Adrenal gland (tissue), 12 donors: Measurements from ENCODE around the gene ASCL2. TPM values are rescaled to one million over a fixed set of nuclear protein-coding genes. Genes with fewer than 3 reads are reported as not detected.

Experiments used
- DNase-seq, 7 donors: peaks; one replicate each; pipeline ENCODE4 v3.0.0-alpha.2; 2019 to 2020
- H3K27ac ChIP-seq, 5 donors: fragments of 200-600 bp; sonication (generic) in 4 of 5; 1 replicate in 3 of 5; 2 replicates in 2 of 5; pipeline versions ENCODE4 v1.5.1 to v1.8.0; 2016 to 2020; ENCODE audit warnings: mild to moderate bottlenecking in 1 of 5
- H3K27me3 ChIP-seq: fragments of 200-600 bp; 2 replicates; pipeline ENCODE4 v1.8.0; 2021
- H3K36me3 ChIP-seq, 2 donors: fragments of 200-600 bp; replicated peaks in 1 of 2; 1 replicate in 1 of 2; 2 replicates in 1 of 2; pipeline versions ENCODE4 v1.5.1 to v1.8.0; 2018 to 2022
- H3K4me1 ChIP-seq, 2 donors: fragments of 200-600 bp; replicated peaks in 1 of 2; 1 replicate in 1 of 2; 2 replicates in 1 of 2; pipeline versions ENCODE4 v1.5.1 to v1.8.0; 2018 to 2021
- H3K4me3 ChIP-seq, 4 donors: fragments of 200-600 bp; sonication (generic) in 3 of 4; one replicate each; pipeline ENCODE4 v1.5.1; 2016 to 2018
- H3K9me3 ChIP-seq, 3 donors: fragments of 200-600 bp; sonication (generic) in 1 of 3; replicated peaks in 1 of 3; 1 replicate in 2 of 3; 2 replicates in 1 of 3; pipeline versions ENCODE4 v1.5.1 to v1.8.0; 2016 to 2021
- POLR2A ChIP-seq, 2 donors: fragments of 450-650 bp; IDR thresholded peaks; one replicate each; pipeline ENCODE4 v1.6.1; 2017; ENCODE audit warnings: antibody characterized with exemption in 2 of 2, mild to moderate bottlenecking in 2 of 2, moderate library complexity in 1 of 2
- WGBS, 4 donors: extraction: QIAGEN DNeasy Blood & Tissue Kit in 2 of 4; methylation state at CpG; one replicate each; pipeline versions ENCODE4 v1.1.5 to v1.1.7; 2013 to 2017; 5-methylcytosine and 5-hydroxymethylcytosine counted together
- intact Hi-C, 2 donors: fragments of 100-400 bp; cut with DNase I; formaldehyde crosslinking; loops; one replicate each; pipeline versions ENCODE4 v1.14.1 to v1.15.0; 2022 to 2023
- polyA plus RNA-seq, 3 donors: library from polyadenylated mRNA; stranded (reverse); fragments of 200-250 nt in 2 of 3; fragments of 350-450 nt in 1 of 3; fragmentation: Illumina TruSeq in 1 of 3; extraction: RNeasy Lipid Tissue Mini Kit (QIAGEN cat#74804) in 1 of 3; gene quantifications; one replicate each; pipeline ENCODE4 v1.2.3, GENCODE V29; 2013 to 2014
- total RNA-seq, 9 donors: library from RNA; depleted of rRNA in 4 of 9; stranded (reverse); fragments of >200 nt in 4 of 9; fragments of 120-200 nt in 1 of 9; fragmentation: NEBNext Ultra II Directional in 1 of 9; extraction: Animal tissue kit (Norgen Biotek cat#: 25700) in 1 of 9; gene quantifications; one replicate each; pipeline versions ENCODE4 v1.1.0 to v1.2.4, GENCODE V29; 2013 to 2023
- TF ChIP-seq, protein P1 (sequence below), 6 experiments: fragments of 450-650 bp in 4 of 6; fragments of 200-600 bp in 2 of 6; sonication (generic) in 1 of 6; IDR thresholded peaks; 1 replicate in 5 of 6; 2 replicates in 1 of 6; pipeline versions ENCODE4 v1.5.1 to v1.8.0; 2016 to 2021; ENCODE audit warnings: antibody characterized with exemption in 6 of 6, mild to moderate bottlenecking in 2 of 6, moderate library complexity in 1 of 6
- donor health status: healthy with polysubstance abuse.
- donor health status: Bipolar disorder and iron deficiency.
- donor health status: DM: yes; HTN: yes; CAD: no.
- donor health status: DM: no; HTN: no; CAD: no.
- donor health status: DM: no; HTN: no; CAD: no.
- donor health status: DM: yes; HTN: yes; CAD: no.

ASCL2 gene
- total and polyA plus RNA-seq, 12 donors, result 0.11 to 2.2 (median 0.77) TPM; not detected in 2

DNA sequence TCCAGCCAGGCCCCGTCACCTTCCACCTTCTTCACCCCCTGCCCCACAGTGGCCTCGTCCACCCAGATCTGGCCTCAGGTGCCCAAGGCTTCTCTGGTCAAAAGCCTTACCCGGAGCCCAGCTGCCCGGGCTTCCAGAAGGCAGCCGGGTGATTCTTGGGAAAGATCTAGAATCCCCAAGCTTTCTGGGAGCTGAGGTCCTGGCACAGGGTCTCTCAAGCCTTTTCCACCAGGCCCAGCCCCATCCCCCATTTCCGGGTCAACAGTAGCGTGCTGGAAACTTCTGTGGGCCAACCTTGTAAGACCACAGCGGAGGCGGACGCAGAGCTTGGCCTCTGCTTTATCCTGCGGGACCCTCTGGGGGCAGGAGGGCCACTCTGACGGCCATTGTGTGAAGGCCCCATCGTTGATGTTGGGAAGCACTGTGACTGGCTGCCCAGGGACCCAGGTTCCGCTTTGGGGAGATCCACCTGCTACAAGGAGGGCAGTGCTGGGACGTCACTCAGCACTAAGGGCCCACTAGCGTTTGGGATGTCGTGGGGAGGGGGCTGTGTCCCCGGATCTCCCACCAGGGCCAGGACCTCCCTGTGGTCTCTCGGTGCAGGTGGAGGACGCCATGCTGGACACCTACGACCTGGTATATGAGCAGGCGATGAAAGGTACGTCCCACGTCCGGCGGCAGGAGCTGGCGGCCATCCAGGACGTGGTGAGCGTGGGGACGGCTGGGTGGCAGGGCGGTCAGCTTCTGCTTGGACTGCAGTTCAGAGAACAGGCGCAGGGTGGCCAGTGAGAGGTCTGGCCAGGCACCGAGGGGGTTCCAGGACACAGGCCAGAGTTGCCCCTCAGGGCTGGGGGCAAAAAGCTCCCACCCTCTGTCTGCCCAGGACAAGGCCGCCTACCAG is 42.9 kb upstream of the ASCL2 start:
- Histone ChIP-seq H3K36me3 (no peaks in the 10 kb centered on the region), H3K9me3 (no peaks in the 10 kb centered on the region), H3K4me1 (peaks cover 9 to 14% of the 10 kb centered on the region in 2 donors), H3K27me3 (no peaks in the 10 kb centered on the region), H3K4me3 (no peak overlapping the region), H3K27ac (no peak overlapping the region)
- TF ChIP-seq POLR2A (IDR thresholded peaks at IDR 0.05), result no peak
- TF ChIP-seq, protein P1, sequence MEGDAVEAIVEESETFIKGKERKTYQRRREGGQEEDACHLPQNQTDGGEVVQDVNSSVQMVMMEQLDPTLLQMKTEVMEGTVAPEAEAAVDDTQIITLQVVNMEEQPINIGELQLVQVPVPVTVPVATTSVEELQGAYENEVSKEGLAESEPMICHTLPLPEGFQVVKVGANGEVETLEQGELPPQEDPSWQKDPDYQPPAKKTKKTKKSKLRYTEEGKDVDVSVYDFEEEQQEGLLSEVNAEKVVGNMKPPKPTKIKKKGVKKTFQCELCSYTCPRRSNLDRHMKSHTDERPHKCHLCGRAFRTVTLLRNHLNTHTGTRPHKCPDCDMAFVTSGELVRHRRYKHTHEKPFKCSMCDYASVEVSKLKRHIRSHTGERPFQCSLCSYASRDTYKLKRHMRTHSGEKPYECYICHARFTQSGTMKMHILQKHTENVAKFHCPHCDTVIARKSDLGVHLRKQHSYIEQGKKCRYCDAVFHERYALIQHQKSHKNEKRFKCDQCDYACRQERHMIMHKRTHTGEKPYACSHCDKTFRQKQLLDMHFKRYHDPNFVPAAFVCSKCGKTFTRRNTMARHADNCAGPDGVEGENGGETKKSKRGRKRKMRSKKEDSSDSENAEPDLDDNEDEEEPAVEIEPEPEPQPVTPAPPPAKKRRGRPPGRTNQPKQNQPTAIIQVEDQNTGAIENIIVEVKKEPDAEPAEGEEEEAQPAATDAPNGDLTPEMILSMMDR (IDR thresholded peaks at IDR 0.05), result no peak
- intact Hi-C loops, result loop anchor here (5.0 to 10.0 kb wide), 2 partner anchors 54 to 212 kb away; no protein-coding TSS in a partner anchor
- DNase-seq, result no peak
- 88 to 92% (median 89%) methylated on average over 24 to 34 of the region's 34 CpGs for WGBS, 4 donors

DNA sequence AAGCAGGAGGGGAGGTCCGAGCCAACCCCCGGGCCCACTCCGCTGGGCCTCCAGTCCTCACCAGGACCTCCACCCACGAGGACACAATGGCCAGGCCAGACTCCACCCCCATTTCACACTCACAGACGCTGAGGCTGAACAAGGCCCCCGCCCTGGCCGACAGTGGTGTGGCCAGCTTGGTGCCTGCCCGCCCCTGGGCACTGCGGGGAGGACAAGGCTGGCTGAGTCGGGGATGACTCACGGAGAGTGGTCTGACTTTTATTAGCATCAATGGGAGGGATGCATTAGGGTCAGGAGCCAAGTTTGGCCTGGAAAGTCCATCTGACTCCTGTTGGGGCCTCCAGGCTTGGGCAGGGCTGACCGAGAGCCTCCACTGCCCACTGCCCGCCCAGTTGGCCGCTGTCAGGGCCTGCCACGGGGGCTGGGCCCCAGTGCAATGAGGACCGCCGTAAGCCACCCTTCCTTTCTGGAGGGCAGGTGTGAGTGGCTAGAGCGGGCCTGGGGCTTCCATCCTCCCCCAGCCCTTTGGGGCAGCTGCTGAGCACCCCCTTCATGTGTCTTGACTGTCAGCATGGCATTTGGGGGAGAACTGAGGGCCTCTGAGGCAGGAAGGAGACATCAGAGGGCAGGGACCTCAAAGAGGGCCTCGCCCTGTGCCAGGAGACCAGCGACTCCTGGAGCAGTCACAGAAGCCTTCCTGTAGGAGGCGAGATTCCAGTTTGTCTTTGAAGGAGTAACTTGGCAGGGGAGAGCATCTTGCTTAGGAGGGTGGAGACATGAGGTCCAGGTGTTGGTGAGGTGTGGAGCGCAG is 42.0 kb upstream of the ASCL2 start:
- Histone ChIP-seq H3K4me3 (no peak overlapping the region), H3K9me3 (no peaks in the 10 kb centered on the region), H3K4me1 (peaks cover 9 to 14% of the 10 kb centered on the region in 2 donors), H3K27ac (no peak overlapping the region), H3K36me3 (no peaks in the 10 kb centered on the region), H3K27me3 (no peaks in the 10 kb centered on the region)
- TF ChIP-seq POLR2A (IDR thresholded peaks at IDR 0.05), result no peak
- TF ChIP-seq, protein P1 (IDR thresholded peaks at IDR 0.05), result no peak
- no peak for DNase-seq
- intact Hi-C loops, result loop anchor here (5.0 to 10.0 kb wide), 2 partner anchors 55 to 212 kb away; no protein-coding TSS in a partner anchor
- 82 to 86% (median 85%) methylated on average over 5 to 22 of the region's 22 CpGs for WGBS, 4 donors

DNA sequence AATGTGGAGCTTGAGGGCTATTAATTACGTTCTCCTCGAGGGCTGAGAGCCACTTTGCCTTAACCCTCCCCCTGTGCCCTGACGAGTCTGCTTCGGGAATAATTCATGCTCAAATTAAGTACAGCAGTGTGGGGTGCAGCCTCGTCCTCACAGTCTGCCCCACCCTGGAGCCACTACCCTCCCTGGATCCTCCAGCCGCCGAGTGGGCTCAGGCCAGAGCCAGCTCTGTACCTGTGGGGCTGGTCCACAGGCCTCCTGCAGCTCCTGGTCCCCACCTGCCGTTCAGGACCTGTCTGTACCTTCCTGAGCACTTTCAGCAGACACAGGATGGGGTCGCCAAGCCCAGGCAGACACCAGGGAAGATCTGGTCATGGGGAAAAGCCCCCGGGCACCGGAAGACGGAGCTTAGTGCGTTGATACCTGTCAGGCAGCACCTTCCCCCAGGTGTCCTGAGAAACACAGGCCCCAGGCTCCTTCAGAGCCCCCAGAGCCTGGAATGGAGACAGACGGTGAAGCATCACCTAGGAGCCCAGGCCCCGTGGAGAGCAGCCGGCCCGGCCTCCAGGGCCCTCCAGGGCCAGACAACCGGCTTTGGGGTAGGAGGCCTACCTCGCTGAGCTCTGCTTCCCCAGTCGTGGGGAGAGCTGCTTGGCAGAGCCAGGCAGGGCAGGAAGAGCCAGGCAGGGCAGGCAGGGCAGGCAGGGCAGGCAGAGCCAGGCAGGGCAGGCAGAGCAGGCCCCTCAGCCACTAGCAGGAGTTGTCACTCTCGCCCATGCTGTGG is 41.2 kb upstream of the ASCL2 start:
- H3K4me3 ChIP-seq, result no peak overlapping the region
- DNase-seq, result no peak
- intact Hi-C loops, result loop anchor here (5.0 to 10.0 kb wide), 2 partner anchors 56 to 213 kb away; no protein-coding TSS in a partner anchor
- WGBS, 4 donors, result 71 to 84% (median 81%) methylated on average over 10 to 21 of the region's 21 CpGs
- no peaks in the 10 kb centered on the region for H3K27me3 ChIP-seq
- H3K27ac ChIP-seq, result no peak overlapping the region
- no peaks in the 10 kb centered on the region for H3K36me3 ChIP-seq
- peaks cover 9 to 19% of the 10 kb centered on the region in 2 donors for H3K4me1 ChIP-seq
- H3K9me3 ChIP-seq, result no peaks in the 10 kb centered on the region
- no peak for TF ChIP-seq POLR2A (IDR thresholded peaks at IDR 0.05)
- TF ChIP-seq, protein P1 (IDR thresholded peaks at IDR 0.05), result no peak
